ENCODE measurements around the gene PDE3B. TPM values are rescaled to one million over a fixed set of nuclear protein-coding genes. Genes with fewer than 3 reads are reported as not detected.

PDE3B gene
- total and polyA plus RNA-seq, 7 experiments from 2014 or later, result 49.7 to 268 (median 139) TPM

GRCh38 chr11:14642453-14642852, 1.2 kb upstream of the PDE3B start:
- CTCF ChIA-PET, result interaction anchor here (0.6 to 1.3 kb wide), 3 partner anchors 42 to 264 kb away, joined by 3 to 4 read pairs (median 3); no protein-coding TSS in a partner anchor
- peak overlapping the region; percentile 85 to 99 (median 92) for H3K4me3 Mint-ChIP-seq
- peak overlapping the region; percentile 89 for H3K27ac ChIP-seq (ENCODE audit: low read depth, low read length)

DNA sequence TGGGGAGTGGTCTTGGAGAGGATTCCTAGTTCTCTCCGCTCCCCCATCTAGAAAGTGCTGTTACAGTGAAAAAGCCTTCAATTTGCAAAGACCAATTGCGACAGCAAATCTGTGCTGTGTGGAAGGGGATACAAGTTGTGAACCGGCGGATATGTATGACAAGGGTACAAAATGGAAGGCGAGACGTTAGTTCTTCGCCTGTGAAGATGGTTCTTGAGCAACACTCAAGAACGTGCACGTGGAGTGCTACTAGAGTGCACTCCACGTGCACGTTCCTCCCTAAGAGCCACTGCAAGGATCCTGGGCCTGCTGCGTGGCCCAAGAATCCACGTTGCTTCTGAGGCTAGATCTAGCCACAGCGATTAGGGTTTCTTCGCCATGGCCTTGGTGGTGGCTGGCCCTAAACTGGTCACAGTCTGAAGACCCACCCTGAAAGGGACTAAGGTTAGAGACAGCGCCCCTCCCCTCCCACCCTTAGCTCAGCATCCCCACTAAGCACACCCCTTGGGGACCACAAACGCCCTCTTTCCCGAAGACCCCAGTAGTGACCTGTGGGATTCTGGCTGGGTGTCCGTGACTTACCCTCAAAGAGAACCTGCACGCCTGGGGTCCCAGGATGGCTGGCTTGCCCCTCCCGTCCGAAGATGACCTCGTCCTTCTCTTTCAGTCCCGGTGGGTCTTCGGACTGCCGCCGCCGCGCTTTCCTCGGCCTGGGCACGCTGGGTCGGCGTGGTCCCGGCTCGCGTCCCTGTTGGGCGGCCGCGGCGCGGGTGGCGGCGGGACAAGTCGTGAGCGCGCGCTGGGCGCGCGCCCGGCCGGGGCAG, 519 bp upstream of the PDE3B start:
- DNase-seq (no peak), ATAC-seq (no peak)
- H3K36me3 ChIP-seq (ENCODE audit: control insufficient read depth in 2 of 3, insufficient read depth in 3 of 3, low read length in 3 of 3), result peaks cover 0 to 14% (median 0%) of the 10 kb centered on the region in 3 experiments
- Mint-ChIP-seq H3K36me3 (peaks cover 3 to 46% (median 6%) of the 10 kb centered on the region in 5 donors), H3K4me3 (peak overlapping the region; percentile 85 to 99 (median 92)), H3K27ac (peak overlapping the region; percentile 35 to 95 (median 88)), H3K4me1 (peaks cover 21 to 65% (median 49%) of the 10 kb centered on the region in 7 donors), H3K9me3 (peaks cover 0 to 1% (median 0%) of the 10 kb centered on the region in 11 donors), H3K27me3 (no peaks in the 10 kb centered on the region)
- CTCF ChIA-PET, result interaction anchor here (0.6 to 3.0 kb wide), 6 partner anchors 20 to 264 kb away, joined by 3 to 19 read pairs (median 4); no protein-coding TSS in a partner anchor
- peak overlapping the region; percentile 68 for H3K4me3 ChIP-seq (ENCODE audit: low read length)
- H3K9me3 ChIP-seq (ENCODE audit: control insufficient read depth in 2 of 3, low read length in 3 of 3), result no peaks in the 10 kb centered on the region
- intact Hi-C loops (cut with micrococcal nuclease), result loop anchor here in 1 of 2 donors (1.0 to 2.0 kb wide), 2 partner anchors 143 to 262 kb away; no protein-coding TSS in a partner anchor
- no peaks in the 10 kb centered on the region for H3K27me3 ChIP-seq (ENCODE audit: control insufficient read depth in 2 of 2, insufficient read depth in 2 of 2, low read length in 2 of 2)
- peaks cover 22 to 33% of the 10 kb centered on the region in 2 donors for H3K4me1 ChIP-seq (ENCODE audit: control insufficient read depth in 2 of 2, insufficient read depth in 2 of 2, low read length in 2 of 2)
- POLR2A ChIA-PET, result interaction anchor here (1.0 to 4.6 kb wide), 10 partner anchors 8 to 146 kb away, joined by 3 to 67 read pairs (median 12); partner anchors contain the start of gene PSMA1
- H3K27ac ChIP-seq (ENCODE audit: low read depth, low read length), result peak overlapping the region; percentile 89

More at GRCh38 chr11:14642453-14642852, 1.2 kb upstream of the PDE3B start:
- peaks cover 0 to 14% (median 0%) of the 10 kb centered on the region in 3 experiments for H3K36me3 ChIP-seq (ENCODE audit: control insufficient read depth in 2 of 3, insufficient read depth in 3 of 3, low read length in 3 of 3)
- Mint-ChIP-seq H3K9me3 (peaks cover 0 to 1% (median 0%) of the 10 kb centered on the region in 11 donors), H3K27me3 (no peaks in the 10 kb centered on the region), H3K27ac (peak overlapping the region; percentile 35 to 95 (median 88)), H3K36me3 (peaks cover 3 to 43% (median 6%) of the 10 kb centered on the region in 5 donors), H3K4me1 (peaks cover 21 to 67% (median 50%) of the 10 kb centered on the region in 7 donors)
- peaks cover 22 to 38% of the 10 kb centered on the region in 2 donors for H3K4me1 ChIP-seq (ENCODE audit: control insufficient read depth in 2 of 2, insufficient read depth in 2 of 2, low read length in 2 of 2)
- H3K4me3 ChIP-seq (ENCODE audit: low read length), result peak overlapping the region; percentile 68
- no peak for ATAC-seq
- no peaks in the 10 kb centered on the region for H3K9me3 ChIP-seq (ENCODE audit: control insufficient read depth in 2 of 3, low read length in 3 of 3)
- POLR2A ChIA-PET, result interaction anchor here (1.0 to 4.6 kb wide), 10 partner anchors 7 to 123 kb away, joined by 3 to 67 read pairs (median 12); partner anchors contain the start of gene PSMA1
- intact Hi-C loops (cut with micrococcal nuclease), result loop anchor here in 1 of 2 donors (2.0 kb wide), 1 partner anchor 262 kb away; no protein-coding TSS in a partner anchor
- H3K27me3 ChIP-seq (ENCODE audit: control insufficient read depth in 2 of 2, insufficient read depth in 2 of 2, low read length in 2 of 2), result no peaks in the 10 kb centered on the region
- DNase-seq, result no peak

- Mint-ChIP-seq H3K4me3 (peak overlapping the region; percentile 90 to 99 (median 94)), H3K27ac (peak overlapping the region; percentile 65 to 95 (median 91)), H3K27me3 (no peaks in the 10 kb centered on the region), H3K36me3 (peaks cover 4 to 52% (median 9%) of the 10 kb centered on the region in 5 donors), H3K9me3 (peaks cover 0 to 1% (median 0%) of the 10 kb centered on the region in 11 donors), H3K4me1 (peaks cover 28 to 68% (median 53%) of the 10 kb centered on the region in 7 donors)
- no peaks in the 10 kb centered on the region for H3K27me3 ChIP-seq (ENCODE audit: control insufficient read depth in 2 of 2, insufficient read depth in 2 of 2, low read length in 2 of 2)
- no peaks in the 10 kb centered on the region for H3K9me3 ChIP-seq (ENCODE audit: control insufficient read depth in 2 of 3, low read length in 3 of 3)
- H3K36me3 ChIP-seq (ENCODE audit: control insufficient read depth in 2 of 3, insufficient read depth in 3 of 3, low read length in 3 of 3), result peaks cover 0 to 14% (median 0%) of the 10 kb centered on the region in 3 experiments
- ChIA-PET CTCF (interaction anchor here (0.6 to 3.0 kb wide), 21 partner anchors 8 to 148 kb away, joined by 3 to 19 read pairs (median 4); no protein-coding TSS in a partner anchor), POLR2A (interaction anchor here (0.6 to 4.6 kb wide), 31 partner anchors 9 to 260 kb away, joined by 3 to 67 read pairs (median 5); partner anchors contain the start of genes CYP2R1 and PSMA1)
- ATAC-seq (peak; percentile 68), DNase-seq (peak; percentile 38 to 71 (median 59))
- peak overlapping the region; percentile 89 for H3K27ac ChIP-seq (ENCODE audit: low read depth, low read length)
- peak overlapping the region; percentile 68 for H3K4me3 ChIP-seq (ENCODE audit: low read length)
- peaks cover 24 to 36% of the 10 kb centered on the region in 2 donors for H3K4me1 ChIP-seq (ENCODE audit: control insufficient read depth in 2 of 2, insufficient read depth in 2 of 2, low read length in 2 of 2)
- intact Hi-C loops (cut with micrococcal nuclease), result loop anchor here (1.0 to 5.0 kb wide), 10 partner anchors 9 to 261 kb away; partner anchors contain the start of gene PSMA1 (in 2 of the 2)
These were observed 816 bp downstream of the PDE3B start for GRCh38 chr11:14644226-14645014.

DNA sequence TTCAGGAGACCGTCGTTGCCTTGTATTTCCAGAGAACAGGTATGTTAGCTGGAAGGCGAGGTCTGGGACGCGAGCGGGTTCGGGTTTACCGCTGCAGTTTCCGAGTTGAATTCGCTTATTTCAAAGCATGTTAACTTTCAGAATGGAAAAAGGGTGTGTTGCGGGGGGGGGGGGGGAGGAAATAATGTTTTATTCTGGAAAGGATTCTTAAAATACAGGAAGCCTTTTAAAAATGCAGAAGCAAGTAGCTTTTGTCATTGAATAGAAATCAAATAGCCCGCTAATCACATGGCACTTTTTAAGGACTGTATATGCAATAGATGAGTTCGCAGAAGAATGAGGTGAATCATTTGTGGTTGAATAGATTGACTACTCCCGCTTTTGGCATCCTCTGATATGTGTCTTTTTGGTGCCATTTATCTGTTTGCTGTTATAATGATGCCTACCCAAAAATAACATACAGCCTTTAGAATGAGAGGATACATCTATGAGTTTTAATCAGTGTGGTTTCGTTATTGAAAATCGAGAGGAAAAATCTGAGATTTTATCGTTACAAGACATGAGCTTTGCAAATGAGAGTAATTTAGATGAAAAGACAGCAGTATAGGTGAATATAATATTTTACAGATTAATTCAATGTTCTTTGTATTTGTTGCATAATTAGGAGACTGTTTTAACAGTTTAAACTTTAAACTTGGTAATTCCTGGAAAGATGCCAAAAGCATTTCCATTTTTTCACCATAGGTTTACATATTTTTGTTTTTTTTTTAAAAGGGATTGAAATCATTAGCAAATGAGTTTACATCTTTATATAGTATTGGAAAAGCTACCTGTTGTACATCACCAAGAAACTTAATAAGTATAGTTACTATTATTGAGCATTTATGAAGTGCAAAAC, 1.7 kb downstream of the PDE3B start:
- ChIA-PET POLR2A (interaction anchor here (0.6 to 4.6 kb wide), 32 partner anchors 8 to 262 kb away, joined by 3 to 67 read pairs (median 5); partner anchors contain the start of genes CYP2R1 and PSMA1), CTCF (interaction anchor here (0.6 to 3.0 kb wide), 21 partner anchors 9 to 205 kb away, joined by 3 to 19 read pairs (median 4); no protein-coding TSS in a partner anchor)
- Mint-ChIP-seq H3K27ac (peak overlapping the region; percentile 65 to 95 (median 91)), H3K27me3 (no peaks in the 10 kb centered on the region), H3K36me3 (peaks cover 11 to 54% (median 14%) of the 10 kb centered on the region in 5 donors), H3K4me3 (peak overlapping the region; percentile 90 to 99 (median 94)), H3K9me3 (peaks cover 0 to 1% (median 0%) of the 10 kb centered on the region in 11 donors), H3K4me1 (peaks cover 24 to 68% (median 53%) of the 10 kb centered on the region in 7 donors)
- H3K27ac ChIP-seq (ENCODE audit: low read depth, low read length), result peak overlapping the region; percentile 89
- peak; percentile 47 for ATAC-seq
- H3K4me3 ChIP-seq (ENCODE audit: low read length), result peak overlapping the region; percentile 68
- peaks cover 0 to 14% (median 0%) of the 10 kb centered on the region in 3 experiments for H3K36me3 ChIP-seq (ENCODE audit: control insufficient read depth in 2 of 3, insufficient read depth in 3 of 3, low read length in 3 of 3)
- intact Hi-C loops (cut with micrococcal nuclease), result loop anchor here (1.0 to 5.0 kb wide), 6 partner anchors 8 to 246 kb away; no protein-coding TSS in a partner anchor
- H3K27me3 ChIP-seq (ENCODE audit: control insufficient read depth in 2 of 2, insufficient read depth in 2 of 2, low read length in 2 of 2), result no peaks in the 10 kb centered on the region
- no peaks in the 10 kb centered on the region for H3K9me3 ChIP-seq (ENCODE audit: control insufficient read depth in 2 of 3, low read length in 3 of 3)
- peaks cover 24 to 30% of the 10 kb centered on the region in 2 donors for H3K4me1 ChIP-seq (ENCODE audit: control insufficient read depth in 2 of 2, insufficient read depth in 2 of 2, low read length in 2 of 2)
- peak in 7 of 9 donors; percentile 41 to 67 (median 54) for DNase-seq
